K562 (cell line): ENCODE results near the gene ITGAV.

Experiments
- ATF7 ChIP-seq: fragments of 450-650 bp; IDR thresholded peaks from 2 replicates; pipeline ENCODE4 v1.7.1; 2014; ENCODE audit warnings: mild to moderate bottlenecking, moderate library complexity
- BMI1 ChIP-seq: fragments of 150-350 bp; IDR thresholded peaks from 2 replicates; pipeline ENCODE4 v1.6.1; 2014; ENCODE audit warnings: low read length
- CEBPB ChIP-seq: fragments of 450-650 bp; IDR thresholded peaks from 2 replicates; pipeline ENCODE4 v1.6.1; 2016; ENCODE audit warnings: missing genetic modification characterization, missing compliant biosample characterization
- RFX5 ChIP-seq: IDR thresholded peaks from 2 replicates; pipeline ENCODE4 v1.6.1; 2011; ENCODE audit warnings: low read depth, mild to moderate bottlenecking, improper control_type of control experiment, low read length
- ZKSCAN8 ChIP-seq: fragments of 200-800 bp; sonication (Bioruptor generic); IDR thresholded peaks from 2 replicates; pipeline ENCODE4 v1.6.1; 2016; ENCODE audit warnings: missing genetic modification characterization, missing compliant biosample characterization
- ZNF133 ChIP-seq: fragments of 250-450 bp; sonication (Bioruptor Pico); IDR thresholded peaks from 2 replicates; pipeline ENCODE4 v1.4.0; 2020; ENCODE audit warnings: mild to moderate bottlenecking
- ZNF561 ChIP-seq: fragments of 450-650 bp; formaldehyde crosslinking; conservative IDR thresholded peaks from 2 replicates; pipeline ENCODE4 v1.4.0; 2020; ENCODE audit warnings: mild to moderate bottlenecking, moderate library complexity
- TF ChIP-seq, protein P1 (sequence below), 2 experiments: fragments of 450-650 bp in 1 of 2; sonication (generic) in 1 of 2; formaldehyde crosslinking in 1 of 2; IDR thresholded peaks in 1 of 2; conservative IDR thresholded peaks in 1 of 2; 2 replicates each; pipeline versions ENCODE4 v1.6.1 to v1.8.1; 2016 to 2023; ENCODE audit warnings: mild to moderate bottlenecking in 2 of 2, moderate library complexity in 2 of 2, inconsistent platforms in 1 of 2, missing genetic modification reagents in 1 of 2

DNA sequence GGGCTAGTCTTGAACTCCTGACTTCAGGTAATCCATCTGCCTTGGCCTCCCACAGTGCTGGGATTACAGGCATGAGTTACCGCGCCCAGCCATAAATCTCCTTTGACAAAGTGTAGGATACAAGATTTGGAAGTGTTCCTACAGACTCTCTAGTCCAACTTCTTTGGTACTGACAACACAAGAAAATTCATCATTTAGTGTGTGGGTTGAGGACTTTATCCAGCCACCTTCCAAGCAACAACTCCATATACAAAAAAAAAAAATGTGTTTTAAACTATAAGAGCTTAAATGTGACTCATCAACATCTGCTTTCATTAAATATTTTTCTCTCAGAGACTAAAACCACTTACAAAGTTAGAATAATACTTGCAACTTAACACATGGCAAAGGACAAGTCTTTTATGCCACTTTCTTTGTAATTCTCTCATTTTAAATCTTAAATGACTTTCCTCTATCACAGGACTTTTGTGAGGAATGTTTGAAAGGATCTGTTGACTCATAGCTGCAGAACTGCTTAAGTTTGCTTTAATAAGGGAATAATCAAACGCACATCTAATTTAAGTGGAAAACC is 46.2 kb upstream of the ITGAV start:
- TF ChIP-seq ZNF133 (no peak), CEBPB (no peak), RFX5 (no peak), ZNF561 (CRISPR knock-in tag) (no peak), ZKSCAN8 (CRISPR knock-in tag) (no peak), ATF7 (no peak), BMI1 (no peak)
- TF ChIP-seq, protein P1, sequence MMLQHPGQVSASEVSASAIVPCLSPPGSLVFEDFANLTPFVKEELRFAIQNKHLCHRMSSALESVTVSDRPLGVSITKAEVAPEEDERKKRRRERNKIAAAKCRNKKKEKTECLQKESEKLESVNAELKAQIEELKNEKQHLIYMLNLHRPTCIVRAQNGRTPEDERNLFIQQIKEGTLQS (IDR thresholded peaks at IDR 0.05) = no peak
- TF ChIP-seq, protein P1 (CRISPR knock-in tag; conservative IDR thresholded peaks at IDR 0.05) = no peak
